Mucosa of rectum (tissue), 2 donors: Measurements from ENCODE around the gene FERMT1.

Experiments
- H3K27ac ChIP-seq, 2 donors: one replicate each; pipeline ENCODE4 v1.7.0; 2013; ENCODE audit warnings: inconsistent platforms in 2 of 2, low read depth in 2 of 2, low read length in 2 of 2
- H3K27me3 ChIP-seq, 2 donors: one replicate each; pipeline ENCODE4 v1.7.0; 2013; ENCODE audit warnings: low read length in 2 of 2; ENCODE audit not compliant: control insufficient read depth in 2 of 2, insufficient read depth in 2 of 2
- H3K36me3 ChIP-seq, 2 donors: one replicate each; pipeline ENCODE4 v1.7.0; 2013; ENCODE audit warnings: low read length in 2 of 2; ENCODE audit not compliant: control insufficient read depth in 2 of 2, insufficient read depth in 2 of 2
- H3K4me1 ChIP-seq, 2 donors: one replicate each; pipeline ENCODE4 v1.7.0; 2013; ENCODE audit warnings: low read length in 2 of 2, mild to moderate bottlenecking in 1 of 2; ENCODE audit not compliant: control insufficient read depth in 2 of 2, insufficient read depth in 2 of 2
- H3K4me3 ChIP-seq, 2 donors: one replicate each; pipeline ENCODE4 v1.7.0; 2013; ENCODE audit warnings: low read length in 2 of 2
- H3K9ac ChIP-seq, 2 donors: one replicate each; pipeline ENCODE4 v1.7.0; 2013; ENCODE audit warnings: low read length in 2 of 2, low read depth in 1 of 2, mild to moderate bottlenecking in 1 of 2
- H3K9me3 ChIP-seq, 2 donors: one replicate each; pipeline ENCODE4 v1.7.0; 2013; ENCODE audit warnings: low read length in 2 of 2; ENCODE audit not compliant: control insufficient read depth in 2 of 2
- donor health status: healthy.
- donor health status: Normal muscosa, but diverticular disease.

The FERMT1 gene

GRCh38 chr20:6048391-6048790 is 74.4 kb downstream of the FERMT1 start:
- H3K36me3 ChIP-seq = no peaks in the 10 kb centered on the region
- peaks cover 0 to 3% of the 10 kb centered on the region in 2 donors for H3K4me1 ChIP-seq
- H3K27ac ChIP-seq = no peak overlapping the region
- no peak overlapping the region for H3K9ac ChIP-seq
- H3K4me3 ChIP-seq = no peak overlapping the region
- no peaks in the 10 kb centered on the region for H3K9me3 ChIP-seq
- peaks cover 7 to 13% of the 10 kb centered on the region in 2 donors for H3K27me3 ChIP-seq

DNA sequence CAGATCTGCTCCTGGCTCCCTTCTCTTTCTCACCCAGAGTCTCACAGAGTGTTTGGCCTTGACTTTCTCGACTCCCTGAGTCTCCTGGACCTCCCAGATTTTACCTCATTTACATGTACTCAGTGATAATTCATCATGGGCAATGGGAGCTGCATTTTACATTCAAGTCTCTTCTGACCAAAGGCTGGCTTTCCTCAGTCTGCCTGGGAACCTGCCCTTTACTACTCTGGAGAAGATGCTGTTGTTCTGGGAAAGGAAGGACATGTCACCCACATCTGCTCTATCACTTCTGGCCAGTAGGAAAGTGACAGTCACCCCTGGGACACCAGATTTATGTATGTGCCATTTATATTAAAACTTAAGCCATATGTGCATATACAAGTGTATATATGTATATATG is 76.4 kb downstream of the FERMT1 start:
- peaks cover 4 to 10% of the 10 kb centered on the region in 2 donors for H3K36me3 ChIP-seq
- no peak overlapping the region for H3K9ac ChIP-seq
- H3K27ac ChIP-seq = no peak overlapping the region
- H3K4me1 ChIP-seq = no peaks in the 10 kb centered on the region
- no peaks in the 10 kb centered on the region for H3K9me3 ChIP-seq
- H3K27me3 ChIP-seq = peaks cover 0 to 5% of the 10 kb centered on the region in 2 donors
- no peak overlapping the region for H3K4me3 ChIP-seq

DNA sequence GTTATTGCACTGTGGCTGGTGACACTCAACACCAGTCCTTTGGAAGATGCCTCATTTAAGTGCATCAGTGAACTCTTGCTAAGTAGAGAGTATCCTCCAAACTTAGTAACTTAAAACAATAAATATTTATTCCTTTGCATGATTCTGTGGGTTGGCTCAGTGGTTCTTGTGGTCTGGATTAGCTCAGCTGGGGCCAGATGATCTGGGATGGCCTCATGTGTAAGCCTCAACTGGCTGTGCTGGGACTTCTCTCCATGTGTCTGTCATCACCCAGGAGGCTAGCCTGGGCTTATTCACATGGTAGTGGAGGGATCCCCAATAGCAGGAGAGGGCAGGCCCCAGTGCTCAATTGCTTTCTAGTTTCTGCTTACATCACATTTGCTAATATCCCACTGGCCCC is 77.3 kb downstream of the FERMT1 start:
- H3K36me3 ChIP-seq = peaks cover 12 to 18% of the 10 kb centered on the region in 2 donors
- H3K27me3 ChIP-seq = no peaks in the 10 kb centered on the region
- H3K27ac ChIP-seq = no peak overlapping the region
- no peaks in the 10 kb centered on the region for H3K4me1 ChIP-seq
- H3K9me3 ChIP-seq = no peaks in the 10 kb centered on the region
- H3K4me3 ChIP-seq = no peak overlapping the region
- no peak overlapping the region for H3K9ac ChIP-seq

DNA sequence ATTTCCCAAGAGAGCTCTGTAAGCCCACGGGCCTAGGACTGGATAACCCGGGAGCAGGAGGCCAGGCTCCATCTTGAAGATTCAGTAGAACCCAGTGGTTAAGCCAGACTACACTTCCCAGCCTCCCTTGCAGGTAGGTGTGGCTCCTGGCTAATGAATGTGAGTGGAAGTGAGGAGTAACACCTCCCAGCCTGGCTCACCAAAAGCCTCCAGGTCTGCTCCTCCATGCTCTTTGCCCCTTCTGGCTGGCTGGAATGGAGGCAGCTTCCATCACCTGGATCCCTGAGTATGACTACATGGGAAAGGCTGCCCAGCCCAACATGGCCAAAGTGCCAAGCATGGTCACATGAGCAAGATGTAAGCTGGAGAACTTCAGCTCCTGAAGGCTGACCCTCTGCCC is 78.7 kb downstream of the FERMT1 start:
- H3K4me1 ChIP-seq = no peaks in the 10 kb centered on the region
- peaks cover 16 to 23% of the 10 kb centered on the region in 2 donors for H3K36me3 ChIP-seq
- H3K27me3 ChIP-seq = no peaks in the 10 kb centered on the region
- no peak overlapping the region for H3K27ac ChIP-seq
- no peak overlapping the region for H3K9ac ChIP-seq
- H3K4me3 ChIP-seq = no peak overlapping the region
- H3K9me3 ChIP-seq = no peaks in the 10 kb centered on the region

- H3K36me3 ChIP-seq = peaks cover 33 to 37% of the 10 kb centered on the region in 2 donors
- H3K9ac ChIP-seq = no peak overlapping the region
- no peaks in the 10 kb centered on the region for H3K4me1 ChIP-seq
- no peaks in the 10 kb centered on the region for H3K9me3 ChIP-seq
- H3K27me3 ChIP-seq = no peaks in the 10 kb centered on the region
- no peak overlapping the region for H3K27ac ChIP-seq
- no peak overlapping the region for H3K4me3 ChIP-seq
Observed at GRCh38 chr20:6041808-6042265, 81.0 kb downstream of the FERMT1 start.

- Histone ChIP-seq H3K36me3 (peaks cover 35 to 41% of the 10 kb centered on the region in 2 donors), H3K4me1 (no peaks in the 10 kb centered on the region), H3K4me3 (no peak overlapping the region), H3K9me3 (no peaks in the 10 kb centered on the region), H3K27ac (no peak overlapping the region), H3K27me3 (no peaks in the 10 kb centered on the region), H3K9ac (no peak overlapping the region)
Observed at GRCh38 chr20:6040958-6041807, 81.6 kb downstream of the FERMT1 start.

GRCh38 chr20:6040540-6040939 is 82.3 kb downstream of the FERMT1 start:
- no peaks in the 10 kb centered on the region for H3K27me3 ChIP-seq
- H3K4me1 ChIP-seq = no peaks in the 10 kb centered on the region
- no peak overlapping the region for H3K4me3 ChIP-seq
- peaks cover 36 to 42% of the 10 kb centered on the region in 2 donors for H3K36me3 ChIP-seq
- H3K27ac ChIP-seq = no peak overlapping the region
- no peak overlapping the region for H3K9ac ChIP-seq
- H3K9me3 ChIP-seq = no peaks in the 10 kb centered on the region

DNA sequence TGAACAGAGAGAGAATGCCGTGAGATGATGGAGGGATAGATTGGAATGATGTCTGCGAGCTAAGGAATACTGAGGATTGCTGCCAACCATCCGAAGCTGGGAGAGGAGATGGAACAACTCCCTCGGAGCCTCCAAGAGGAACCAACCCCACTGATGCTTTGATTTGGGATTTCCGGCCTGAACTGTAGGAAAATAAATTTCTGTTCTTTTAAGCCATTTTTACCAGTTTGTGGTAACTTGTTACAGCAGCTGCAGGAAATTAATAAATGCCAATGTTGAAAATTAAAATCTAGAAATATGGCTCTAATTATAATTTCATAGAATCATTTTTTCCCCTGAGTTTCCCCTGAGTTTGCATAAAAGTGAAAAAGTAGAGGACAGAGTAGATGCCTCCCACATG is 83.1 kb downstream of the FERMT1 start:
- Histone ChIP-seq H3K36me3 (peaks cover 37 to 44% of the 10 kb centered on the region in 2 donors), H3K9me3 (no peaks in the 10 kb centered on the region), H3K27me3 (no peaks in the 10 kb centered on the region), H3K9ac (no peak overlapping the region), H3K4me1 (no peaks in the 10 kb centered on the region), H3K27ac (no peak overlapping the region), H3K4me3 (no peak overlapping the region)

DNA sequence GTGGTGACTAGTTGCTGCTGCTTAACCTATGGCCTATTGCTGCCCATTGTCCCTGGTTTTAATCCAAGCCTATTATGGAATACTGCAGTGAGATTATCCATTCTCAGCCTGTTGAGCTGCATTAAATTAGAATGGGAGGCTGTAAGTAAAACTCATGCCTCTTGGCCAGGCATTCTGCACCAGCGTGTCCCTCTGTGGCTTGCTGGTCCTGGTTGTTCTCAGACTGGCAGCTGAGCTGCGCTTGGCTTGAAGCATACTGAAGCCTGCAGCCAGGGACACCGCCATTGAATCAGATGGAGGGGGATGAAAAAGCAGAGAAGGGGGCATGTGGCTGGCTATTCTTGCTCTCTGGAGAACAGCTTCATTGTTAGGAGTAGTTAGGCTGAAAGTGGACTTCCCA is 84.6 kb downstream of the FERMT1 start:
- no peak overlapping the region for H3K4me3 ChIP-seq
- no peak overlapping the region for H3K27ac ChIP-seq
- no peak overlapping the region for H3K9ac ChIP-seq
- peaks cover 48 to 58% of the 10 kb centered on the region in 2 donors for H3K36me3 ChIP-seq
- H3K4me1 ChIP-seq = no peaks in the 10 kb centered on the region
- H3K9me3 ChIP-seq = no peaks in the 10 kb centered on the region
- H3K27me3 ChIP-seq = no peaks in the 10 kb centered on the region

DNA sequence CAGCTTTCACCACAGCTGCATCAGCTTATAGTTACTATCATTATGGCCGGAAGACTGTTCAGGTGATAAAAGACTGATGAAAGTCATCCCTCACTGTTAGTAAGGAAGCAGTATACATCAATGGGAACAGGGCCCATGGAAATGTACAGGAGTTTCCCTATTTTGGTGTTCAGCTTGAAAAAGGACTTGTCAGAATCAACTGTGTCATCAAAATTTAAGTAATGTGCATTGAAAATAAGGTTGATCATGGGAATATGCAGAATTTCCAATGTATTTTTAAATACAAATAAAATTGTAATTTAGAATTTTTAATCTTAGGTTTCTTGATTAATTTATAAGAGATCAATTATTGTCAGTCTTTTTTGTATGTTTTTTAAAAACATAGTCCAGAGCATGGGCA is 85.7 kb downstream of the FERMT1 start:
- Histone ChIP-seq H3K27ac (no peak overlapping the region), H3K4me1 (no peaks in the 10 kb centered on the region), H3K9me3 (no peaks in the 10 kb centered on the region), H3K4me3 (no peak overlapping the region), H3K27me3 (no peaks in the 10 kb centered on the region), H3K36me3 (peaks cover 49 to 55% of the 10 kb centered on the region in 2 donors), H3K9ac (no peak overlapping the region)
